CD14-positive monocyte (primary cell): ENCODE measurements around the gene CFAP126. TPM values are rescaled to one million over a fixed set of nuclear protein-coding genes. Genes with fewer than 3 reads are reported as not detected.
"Not testable (repeated sequence)": the region's sequence is repeated elsewhere in the genome, so short reads cannot be mapped to it uniquely, and the experiment has no call there.

ENCODE experiments used
- DNase-seq, 3 donors: peaks; one replicate each; pipeline ENCODE4 v3.0.0-alpha.2; 2011 to 2022
- H2AFZ ChIP-seq: 2 replicates; pipeline ENCODE4 v1.6.0; 2012; ENCODE audit warnings: mild to moderate bottlenecking, low read depth, low read length, inconsistent platforms; ENCODE audit not compliant: insufficient read depth, poor library complexity, severe bottlenecking
- H3K27ac ChIP-seq, 2 donors: 1 replicate in 1 of 2; 2 replicates in 1 of 2; pipeline ENCODE4 v1.5.1; 2012 to 2013; ENCODE audit warnings: low read length in 2 of 2, control low read depth in 1 of 2, inconsistent platforms in 1 of 2, low read depth in 1 of 2, mild to moderate bottlenecking in 1 of 2
- H3K27me3 ChIP-seq, 2 donors: one replicate each; pipeline versions ENCODE4 v1.6.0 to v1.6.1; 2011 to 2013; ENCODE audit warnings: low read length in 2 of 2; ENCODE audit not compliant: control insufficient read depth in 2 of 2, insufficient read depth in 2 of 2
- H3K36me3 ChIP-seq, 2 donors: replicated peaks in 1 of 2; 1 replicate in 1 of 2; 2 replicates in 1 of 2; pipeline versions ENCODE4 v1.5.1 to v1.6.1; 2012 to 2013; ENCODE audit warnings: low read length in 2 of 2, control low read depth in 1 of 2, inconsistent platforms in 1 of 2, mild to moderate bottlenecking in 1 of 2; ENCODE audit not compliant: insufficient read depth in 2 of 2, control insufficient read depth in 1 of 2
- H3K4me1 ChIP-seq, 2 donors: 1 replicate in 1 of 2; 2 replicates in 1 of 2; pipeline versions ENCODE4 v1.5.1 to v1.6.1; 2012 to 2013; ENCODE audit warnings: low read length in 2 of 2, control low read depth in 1 of 2, inconsistent platforms in 1 of 2, mild to moderate bottlenecking in 1 of 2, moderate library complexity in 1 of 2; ENCODE audit not compliant: insufficient read depth in 2 of 2, control insufficient read depth in 1 of 2
- H3K4me2 ChIP-seq: replicated peaks from 2 replicates; pipeline ENCODE3; 2012; ENCODE audit warnings: low read length, moderate library complexity, mild to moderate bottlenecking; ENCODE audit not compliant: poor library complexity, severe bottlenecking; ENCODE audit errors: extremely low read depth
- H3K4me3 ChIP-seq, 3 experiments: fragments of 200-600 bp in 1 of 3; sonication (generic) in 1 of 3; replicated peaks in 1 of 3; 1 replicate in 2 of 3; 2 replicates in 1 of 3; pipeline ENCODE4 v1.5.1; 2011 to 2013; ENCODE audit warnings: low read length in 3 of 3, mild to moderate bottlenecking in 3 of 3, control low read depth in 2 of 3, low read depth in 2 of 3, inconsistent platforms in 1 of 3, moderate library complexity in 1 of 3
- H3K79me2 ChIP-seq: 2 replicates; pipeline ENCODE4 v1.6.0; 2012; ENCODE audit warnings: mild to moderate bottlenecking, control low read depth, inconsistent platforms, low read length, moderate library complexity; ENCODE audit not compliant: insufficient read depth
- H3K9ac ChIP-seq: 2 replicates; pipeline ENCODE4 v1.6.0; 2017; ENCODE audit warnings: low read length, mild to moderate bottlenecking; ENCODE audit not compliant: insufficient read depth, poor library complexity, severe bottlenecking
- H3K9me3 ChIP-seq, 2 donors: replicated peaks in 1 of 2; 1 replicate in 1 of 2; 2 replicates in 1 of 2; pipeline versions ENCODE4 v1.5.1 to v1.6.1; 2012 to 2013; ENCODE audit warnings: low read length in 2 of 2, control low read depth in 1 of 2; ENCODE audit not compliant: control insufficient read depth in 1 of 2, insufficient read depth in 1 of 2
- H4K20me1 ChIP-seq: 2 replicates; pipeline ENCODE4 v1.6.0; 2012; ENCODE audit warnings: mild to moderate bottlenecking, low read length, control low read depth, moderate library complexity; ENCODE audit not compliant: insufficient read depth
- H3K27ac Mint-ChIP-seq, 7 donors: one replicate each; pipeline ENCODE4 v1.8.0; 2020; ENCODE audit warnings: mild to moderate bottlenecking in 7 of 7, mixed read lengths in 7 of 7, moderate library complexity in 6 of 7, inconsistent platforms in 2 of 7
- H3K27me3 Mint-ChIP-seq, 3 donors: one replicate each; pipeline ENCODE4 v1.8.0; 2021 to 2022; ENCODE audit warnings: low read depth in 3 of 3, mild to moderate bottlenecking in 3 of 3, mixed read lengths in 3 of 3, moderate library complexity in 3 of 3, inconsistent platforms in 1 of 3
- H3K36me3 Mint-ChIP-seq, 2 donors: one replicate each; pipeline ENCODE4 v1.8.0; 2020; ENCODE audit warnings: mixed read lengths in 2 of 2, inconsistent platforms in 1 of 2, mild to moderate bottlenecking in 1 of 2
- H3K4me1 Mint-ChIP-seq: one replicate; pipeline ENCODE4 v1.8.0; 2020; ENCODE audit warnings: mild to moderate bottlenecking, mixed read lengths
- H3K4me3 Mint-ChIP-seq, 2 donors: one replicate each; pipeline ENCODE4 v1.8.0; 2020; ENCODE audit warnings: mild to moderate bottlenecking in 2 of 2, mixed read lengths in 2 of 2, moderate library complexity in 1 of 2
- H3K9me3 Mint-ChIP-seq, 7 donors: one replicate each; pipeline ENCODE4 v1.8.0; 2020 to 2022; ENCODE audit warnings: mixed read lengths in 7 of 7, mild to moderate bottlenecking in 6 of 7, moderate library complexity in 6 of 7, inconsistent platforms in 2 of 7
- WGBS: methylation state at CpG from one replicate; pipeline ENCODE4 v1.1.5; 2013; ENCODE audit warnings: missing lambda C conversion rate; ENCODE audit not compliant: insufficient coverage; 5-methylcytosine and 5-hydroxymethylcytosine counted together
- intact Hi-C, 2 donors: fragments of 100-400 bp; cut with micrococcal nuclease; formaldehyde crosslinking; loops; one replicate each; pipeline versions ENCODE4 v1.15.0 to v1.15.1; 2023
- polyA plus RNA-seq, 3 donors: library from polyadenylated mRNA; depleted of rRNA in 1 of 3; unstranded in 2 of 3; stranded (reverse) in 1 of 3; fragments of 300-500 nt in 2 of 3; fragments of >200 nt in 1 of 3; fragmentation: Illumina TruSeq in 2 of 3; gene quantifications; 1 replicate in 2 of 3; 2 replicates in 1 of 3; pipeline ENCODE4 v1.2.3, GENCODE V29; 2012 to 2021
- TF ChIP-seq, protein P1 (sequence below): fragments of 200-600 bp; IDR thresholded peaks from one replicate; pipeline ENCODE4 v1.8.0; 2022; ENCODE audit warnings: antibody characterized with exemption, mild to moderate bottlenecking

Gene CFAP126
- polyA plus RNA-seq, 3 donors = not detected

DNA sequence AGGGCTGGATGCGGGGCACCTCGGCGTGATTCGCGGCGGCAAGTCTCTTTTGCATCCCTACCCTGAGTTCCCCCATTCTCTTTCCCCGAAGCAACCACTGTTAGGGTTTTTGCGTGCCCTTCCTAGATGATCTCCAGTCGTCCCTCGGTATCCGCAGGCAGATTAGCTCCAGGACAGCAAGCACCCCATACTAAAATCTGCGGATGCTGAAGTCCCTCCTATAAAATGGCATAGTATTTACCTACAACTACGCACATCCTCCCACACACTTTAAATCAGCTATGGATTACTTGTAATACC is 22.8 kb upstream of the CFAP126 start:
- DNase-seq = no peak
- peak overlapping the region; percentile 78 to 97 (median 88) for H3K27ac Mint-ChIP-seq
- Histone ChIP-seq H4K20me1 (no peaks in the 10 kb centered on the region), H3K27ac (peak overlapping the region; percentile 63 to 79), H3K4me3 (peak overlapping the region; percentile 60 to 71 (median 61)), H3K4me2 (peak overlapping the region; percentile 78), H3K9me3 (no peaks in the 10 kb centered on the region), H3K9ac (peak overlapping the region; percentile 64), H3K79me2 (no peaks in the 10 kb centered on the region), H2AFZ (peak overlapping the region; percentile 76), H3K27me3 (no peaks in the 10 kb centered on the region), H3K36me3 (no peaks in the 10 kb centered on the region), H3K4me1 (peaks cover 12 to 23% of the 10 kb centered on the region in 2 donors)
- peaks cover 0 to 2% of the 10 kb centered on the region in 2 donors for H3K36me3 Mint-ChIP-seq
- H3K27me3 Mint-ChIP-seq = peaks cover 2 to 15% (median 8%) of the 10 kb centered on the region in 3 donors
- intact Hi-C loops = no loop called here
- H3K9me3 Mint-ChIP-seq = no peaks in the 10 kb centered on the region
- peaks cover 21% of the 10 kb centered on the region for H3K4me1 Mint-ChIP-seq
- peak overlapping the region; percentile 78 to 89 for H3K4me3 Mint-ChIP-seq
- TF ChIP-seq, protein P1, sequence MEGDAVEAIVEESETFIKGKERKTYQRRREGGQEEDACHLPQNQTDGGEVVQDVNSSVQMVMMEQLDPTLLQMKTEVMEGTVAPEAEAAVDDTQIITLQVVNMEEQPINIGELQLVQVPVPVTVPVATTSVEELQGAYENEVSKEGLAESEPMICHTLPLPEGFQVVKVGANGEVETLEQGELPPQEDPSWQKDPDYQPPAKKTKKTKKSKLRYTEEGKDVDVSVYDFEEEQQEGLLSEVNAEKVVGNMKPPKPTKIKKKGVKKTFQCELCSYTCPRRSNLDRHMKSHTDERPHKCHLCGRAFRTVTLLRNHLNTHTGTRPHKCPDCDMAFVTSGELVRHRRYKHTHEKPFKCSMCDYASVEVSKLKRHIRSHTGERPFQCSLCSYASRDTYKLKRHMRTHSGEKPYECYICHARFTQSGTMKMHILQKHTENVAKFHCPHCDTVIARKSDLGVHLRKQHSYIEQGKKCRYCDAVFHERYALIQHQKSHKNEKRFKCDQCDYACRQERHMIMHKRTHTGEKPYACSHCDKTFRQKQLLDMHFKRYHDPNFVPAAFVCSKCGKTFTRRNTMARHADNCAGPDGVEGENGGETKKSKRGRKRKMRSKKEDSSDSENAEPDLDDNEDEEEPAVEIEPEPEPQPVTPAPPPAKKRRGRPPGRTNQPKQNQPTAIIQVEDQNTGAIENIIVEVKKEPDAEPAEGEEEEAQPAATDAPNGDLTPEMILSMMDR = no peak
- WGBS = 0% methylated on average over 8 of the region's 13 CpGs

DNA sequence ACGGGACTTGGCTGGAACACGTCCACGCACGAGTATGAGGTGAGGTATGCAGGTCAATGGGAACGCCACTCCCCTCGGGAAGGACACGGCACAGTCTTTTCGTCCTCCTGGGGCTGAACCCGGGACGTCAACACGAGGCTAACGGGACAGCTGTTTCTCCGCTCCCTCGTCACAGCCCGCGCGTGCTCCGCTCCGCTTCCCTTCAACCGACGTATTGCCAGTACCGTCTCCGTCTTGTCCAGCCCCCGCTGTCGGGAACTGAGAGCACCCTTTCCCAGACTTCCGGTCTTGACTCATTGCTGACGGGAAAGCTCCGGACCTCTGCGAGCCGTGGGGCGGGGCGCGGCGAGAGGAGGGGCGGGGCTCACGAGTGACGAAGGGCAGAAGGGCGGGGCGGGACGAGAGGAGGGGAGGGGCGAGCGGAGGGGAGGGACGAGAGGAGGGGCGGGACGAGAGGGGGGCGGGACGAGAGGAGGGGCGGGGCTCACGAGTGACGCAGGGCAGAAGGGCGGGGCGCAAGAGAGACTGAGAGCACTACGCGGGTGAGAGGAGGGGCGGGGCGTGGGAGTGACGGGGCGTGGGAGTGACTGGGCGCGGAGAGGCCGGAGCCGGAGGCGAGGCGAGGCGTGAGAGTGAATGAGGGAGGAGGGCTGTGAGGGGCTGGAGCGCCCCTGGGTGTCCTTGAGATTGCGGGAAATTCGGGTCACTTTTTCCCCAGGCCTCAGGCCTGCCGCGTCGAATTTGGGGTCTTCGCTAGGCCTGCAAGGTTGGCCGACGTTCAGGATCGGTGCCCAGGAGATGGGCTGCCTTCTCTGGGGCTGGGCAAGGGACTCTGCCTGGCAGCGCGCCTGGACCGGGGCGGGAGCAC is 22.2 kb upstream of the CFAP126 start:
- intact Hi-C loops = loop anchor here in 1 of 2 donors (5.0 to 10.0 kb wide), 2 partner anchors 75 to 188 kb away; partner anchors contain the start of genes NDUFS2 and SDHC

DNA sequence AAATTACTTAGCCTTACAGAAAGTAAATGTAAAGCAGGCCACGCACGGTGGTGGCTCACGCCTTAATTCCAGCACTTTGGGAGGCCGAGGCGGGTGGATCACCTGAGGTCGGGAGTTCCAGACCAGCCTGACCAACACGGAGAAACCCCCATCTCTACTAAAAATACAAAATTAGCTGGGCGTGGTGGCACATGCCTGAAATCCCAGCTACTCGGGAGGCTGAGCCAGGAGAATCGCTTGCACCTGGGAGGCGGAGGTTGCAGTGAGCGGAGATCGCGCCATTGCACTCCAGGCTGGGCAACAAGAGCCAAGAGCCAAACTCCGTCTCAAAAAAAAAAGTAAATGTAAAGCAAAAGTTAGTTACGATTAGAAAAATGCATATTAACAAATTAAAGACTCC is 21.5 kb upstream of the CFAP126 start:
- Histone ChIP-seq H3K4me1 (peaks cover 12 to 23% of the 10 kb centered on the region in 2 donors), H3K4me3 (peak overlapping the region; percentile 59 to 72 (median 64)), H3K27ac (peak overlapping the region; percentile 96 to 98), H3K4me2 (peak overlapping the region; percentile 73), H3K9ac (peak overlapping the region; percentile 77)
- not testable (repeated sequence) for H3K9me3 ChIP-seq, H3K9me3 Mint-ChIP-seq, H4K20me1 ChIP-seq, H3K36me3 Mint-ChIP-seq, H2AFZ ChIP-seq, H3K27me3 ChIP-seq, DNase-seq, H3K36me3 ChIP-seq, H3K79me2 ChIP-seq
- H3K4me1 Mint-ChIP-seq = peaks cover 21% of the 10 kb centered on the region
- H3K27ac Mint-ChIP-seq = peak overlapping the region; percentile 94 to 97 (median 97)
- peaks cover 0 to 10% (median 8%) of the 10 kb centered on the region in 3 donors for H3K27me3 Mint-ChIP-seq
- WGBS = 87% methylated on average over 7 of the region's 16 CpGs
- peak overlapping the region; percentile 78 to 87 for H3K4me3 Mint-ChIP-seq
- intact Hi-C loops = loop anchor here in 1 of 2 donors (5.0 to 10.0 kb wide), 2 partner anchors 74 to 187 kb away; partner anchors contain the start of genes NDUFS2 and SDHC

More for the DNA sequence above, 22.2 kb upstream of the CFAP126 start:
- Mint-ChIP-seq H3K36me3 (peaks cover 0 to 2% of the 10 kb centered on the region in 2 donors), H3K4me1 (peaks cover 21% of the 10 kb centered on the region), H3K9me3 (no peaks in the 10 kb centered on the region), H3K4me3 (peak overlapping the region; percentile 78 to 89), H3K27ac (peak overlapping the region; percentile 94 to 97 (median 97)), H3K27me3 (peaks cover 0 to 10% (median 8%) of the 10 kb centered on the region in 3 donors)
- Histone ChIP-seq H3K9me3 (no peaks in the 10 kb centered on the region), H3K4me2 (peak overlapping the region; percentile 78), H3K36me3 (no peaks in the 10 kb centered on the region), H3K9ac (peak overlapping the region; percentile 77), H3K27me3 (no peaks in the 10 kb centered on the region), H3K4me1 (peaks cover 12 to 23% of the 10 kb centered on the region in 2 donors), H3K27ac (peak overlapping the region; percentile 96 to 98), H4K20me1 (no peaks in the 10 kb centered on the region), H3K79me2 (no peaks in the 10 kb centered on the region), H3K4me3 (peak overlapping the region; percentile 61 to 72 (median 64)), H2AFZ (peak overlapping the region; percentile 80)
- TF ChIP-seq, protein P1 = no peak
- WGBS = under 1% methylated on average over 62 of the region's 79 CpGs
- peak; percentile 98 to 99 (median 99) for DNase-seq
